Nephron progenitor cell (in vitro differentiated cells): ENCODE data around the gene TNF.

ENCODE experiments used
- DNase-seq: peaks from one replicate; pipeline ENCODE4 v3.0.0; 2021
- H3K27ac Mint-ChIP-seq: 2 replicates; pipeline ENCODE4 v1.8.0; 2021; ENCODE audit warnings: mild to moderate bottlenecking, moderate library complexity, mixed read lengths
- H3K27me3 Mint-ChIP-seq: 2 replicates; pipeline ENCODE4 v1.8.0; 2021; ENCODE audit warnings: mild to moderate bottlenecking, low read depth, mixed read lengths; ENCODE audit not compliant: poor library complexity
- H3K36me3 Mint-ChIP-seq: 2 replicates; pipeline ENCODE4 v1.8.0; 2021; ENCODE audit warnings: low read depth, mixed read lengths
- H3K4me1 Mint-ChIP-seq: 2 replicates; pipeline ENCODE4 v1.8.0; 2021; ENCODE audit warnings: mixed read lengths
- H3K4me3 Mint-ChIP-seq: 2 replicates; pipeline ENCODE4 v1.8.0; 2021; ENCODE audit warnings: mild to moderate bottlenecking, moderate library complexity, mixed read lengths
- H3K9me3 Mint-ChIP-seq: 2 replicates; pipeline ENCODE4 v1.8.0; 2021; ENCODE audit warnings: mild to moderate bottlenecking, moderate library complexity, mixed read lengths
- CTCF ChIP-seq: fragments of 200-600 bp; sonication (generic); IDR thresholded peaks from 2 replicates; pipeline ENCODE4 v1.5.0; 2021; ENCODE audit warnings: antibody characterized with exemption

The TNF gene

GRCh38 chr6:31580438-31580740 is 5.0 kb downstream of the TNF start:
- no peaks in the 10 kb centered on the region for H3K9me3 Mint-ChIP-seq
- H3K27ac Mint-ChIP-seq, result no peak overlapping the region
- TF ChIP-seq CTCF, result no peak
- H3K27me3 Mint-ChIP-seq, result peaks cover 45% of the 10 kb centered on the region
- peak overlapping the region; percentile 98 for H3K4me3 Mint-ChIP-seq
- no peak for DNase-seq
- H3K36me3 Mint-ChIP-seq, result no peaks in the 10 kb centered on the region
- peaks cover 49% of the 10 kb centered on the region for H3K4me1 Mint-ChIP-seq

- no peaks in the 10 kb centered on the region for H3K9me3 Mint-ChIP-seq
- H3K4me1 Mint-ChIP-seq, result peaks cover 48% of the 10 kb centered on the region
- H3K27ac Mint-ChIP-seq, result peak overlapping the region; percentile 41
- H3K27me3 Mint-ChIP-seq, result peaks cover 43% of the 10 kb centered on the region
- TF ChIP-seq CTCF, result peak; percentile 98
- H3K36me3 Mint-ChIP-seq, result no peaks in the 10 kb centered on the region
- H3K4me3 Mint-ChIP-seq, result peak overlapping the region; percentile 98
- peak; percentile 94 for DNase-seq
Observed at GRCh38 chr6:31580807-31581433, 5.6 kb downstream of the TNF start.

DNA sequence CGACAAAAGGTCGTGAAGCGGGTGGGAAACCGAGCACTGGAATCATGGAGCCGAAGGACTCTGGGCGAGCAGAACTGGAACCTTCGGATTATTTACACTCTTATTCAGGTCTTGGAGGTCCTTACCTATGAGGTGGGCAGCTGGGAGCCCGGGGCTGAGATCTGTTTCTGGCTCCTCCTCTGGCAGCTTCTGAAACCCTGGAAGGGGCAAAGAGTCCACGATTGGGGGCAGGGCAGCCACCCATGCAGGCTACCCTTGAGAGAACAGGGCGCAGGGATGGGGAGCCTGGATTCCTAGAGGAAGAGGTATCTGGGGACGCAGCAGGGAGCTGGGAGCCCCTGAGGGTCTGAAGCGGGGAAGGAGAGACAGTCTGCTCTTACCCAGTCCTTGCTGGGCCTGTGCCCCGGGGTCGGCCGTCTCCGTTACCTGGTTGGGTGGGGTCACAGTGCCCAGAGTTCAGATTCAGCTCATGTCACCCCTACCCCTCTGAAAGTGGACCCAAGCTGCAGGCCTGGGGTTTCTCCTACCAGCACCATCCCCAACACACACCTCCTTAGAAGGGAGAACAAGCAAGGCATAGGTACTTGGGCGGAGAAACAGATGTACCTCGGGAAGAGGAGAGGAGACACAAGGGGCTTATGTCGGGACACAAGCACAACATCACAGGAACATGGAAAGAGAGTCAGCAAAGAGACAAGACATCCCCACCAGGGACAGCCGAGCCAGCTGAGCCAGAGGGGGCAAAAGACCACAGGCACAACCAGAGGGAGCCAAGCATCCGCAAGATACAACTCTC is 6.3 kb downstream of the TNF start:
- H3K36me3 Mint-ChIP-seq, result no peaks in the 10 kb centered on the region
- peak overlapping the region; percentile 98 for H3K4me3 Mint-ChIP-seq
- peak overlapping the region; percentile 41 for H3K27ac Mint-ChIP-seq
- no peak for TF ChIP-seq CTCF
- peaks cover 43% of the 10 kb centered on the region for H3K4me1 Mint-ChIP-seq
- peaks cover 36% of the 10 kb centered on the region for H3K27me3 Mint-ChIP-seq
- H3K9me3 Mint-ChIP-seq, result no peaks in the 10 kb centered on the region
- peak; percentile 21 for DNase-seq

GRCh38 chr6:31582230-31582643 is 6.9 kb downstream of the TNF start, which contains the start of gene LTB:
TSS of gene LTB (minus strand) at chr6:31582424. CDS start at chr6:31582417, 7 bp downstream.
- Mint-ChIP-seq H3K27ac (peak within 1 kb of the TSS; percentile 41), H3K36me3 (no peaks in the 10 kb centered on the region), H3K27me3 (peaks cover 30% of the 10 kb centered on the region)

DNA sequence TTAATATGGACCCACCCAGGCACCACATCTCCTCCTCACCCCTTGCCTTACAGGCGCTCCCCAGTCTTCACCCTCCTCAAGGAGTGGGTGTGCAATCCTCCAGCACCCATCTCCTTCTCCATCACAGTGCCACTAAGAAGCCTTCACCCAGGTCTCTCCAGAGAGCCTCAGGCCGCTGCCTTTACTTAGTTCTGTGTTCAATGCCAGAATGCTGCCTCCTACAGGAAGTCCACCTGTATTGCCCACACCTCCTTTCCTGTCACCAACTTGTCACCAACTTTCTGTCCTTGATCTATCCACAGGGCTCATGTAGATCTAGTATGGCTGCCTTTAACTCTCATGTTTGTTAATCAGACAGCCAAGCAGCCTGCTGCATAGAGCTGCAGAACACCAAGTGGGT is 10.1 kb downstream of the TNF start:
- H3K36me3 Mint-ChIP-seq, result no peaks in the 10 kb centered on the region
- DNase-seq, result no peak
- peak; percentile 33 for TF ChIP-seq CTCF

More at GRCh38 chr6:31582230-31582643, 6.9 kb downstream of the TNF start, which contains the start of gene LTB:
- Mint-ChIP-seq H3K4me3 (peak within 1 kb of the TSS; percentile 98), H3K4me1 (peaks cover 46% of the 10 kb centered on the region), H3K9me3 (no peaks in the 10 kb centered on the region)
- no peak for TF ChIP-seq CTCF
- no peak for DNase-seq

More for the DNA sequence above, 10.1 kb downstream of the TNF start:
- H3K4me1 Mint-ChIP-seq, result peaks cover 53% of the 10 kb centered on the region
- H3K4me3 Mint-ChIP-seq, result no peak overlapping the region
- H3K27ac Mint-ChIP-seq, result no peak overlapping the region
- no peaks in the 10 kb centered on the region for H3K9me3 Mint-ChIP-seq
- peaks cover 26% of the 10 kb centered on the region for H3K27me3 Mint-ChIP-seq
